Measurements from ENCODE around the gene CAPN8.

The CAPN8 gene

GRCh38 chr1:223707256-223708000, 41.9 kb upstream of the CAPN8 start:
- TF ChIP-seq EZH2 (IDR thresholded peaks at IDR 0.05; ENCODE audit: borderline replicate concordance, low read length), result no peak
- TF ChIP-seq CTCF (IDR thresholded peaks at IDR 0.05; ENCODE audit: low read length), result no peak
- H3K79me2 ChIP-seq (ENCODE audit: insufficient read depth, low read length), result no peaks in the 10 kb centered on the region
- H3K9ac ChIP-seq (ENCODE audit: low read length), result no peak overlapping the region
- no peak overlapping the region for H2AFZ ChIP-seq (ENCODE audit: low read length)
- H3K4me1 ChIP-seq (ENCODE audit: insufficient read depth, low read length, severe bottlenecking), result no peaks in the 10 kb centered on the region
- H3K9me3 ChIP-seq (ENCODE audit: low read length), result no peaks in the 10 kb centered on the region
- H3K4me2 ChIP-seq (ENCODE audit: low read length), result no peak overlapping the region
- H3K9me2 ChIP-seq (ENCODE audit: low read depth, low read length), result no peaks in the 10 kb centered on the region
- no peak overlapping the region for H3K4me3 ChIP-seq (ENCODE audit: low read depth, low read length, poor library complexity, severe bottlenecking)
- 0 out of 2 replicates have a peak, but pooled peaks cover 4% of the 10 kb centered on the region for H3K27me3 ChIP-seq (ENCODE audit: insufficient read depth, low read length)
- H3K36me3 ChIP-seq (ENCODE audit: insufficient read depth, low read length), result no peaks in the 10 kb centered on the region
- no peak overlapping the region for H3K27ac ChIP-seq (ENCODE audit: low read depth, low read length, poor library complexity, severe bottlenecking)
- no peaks in the 10 kb centered on the region for H3F3A ChIP-seq (ENCODE audit: insufficient read depth, low read length)
- H4K20me1 ChIP-seq (ENCODE audit: insufficient read depth, low read length), result no peaks in the 10 kb centered on the region

GRCh38 chr1:223706077-223706973, 40.8 kb upstream of the CAPN8 start:
- Histone ChIP-seq H4K20me1 (ENCODE audit: insufficient read depth, low read length) (no peaks in the 10 kb centered on the region), H3K4me3 (ENCODE audit: low read depth, low read length, poor library complexity, severe bottlenecking) (no peak overlapping the region), H3K9ac (ENCODE audit: low read length) (no peak overlapping the region), H3F3A (ENCODE audit: insufficient read depth, low read length) (no peaks in the 10 kb centered on the region), H3K4me2 (ENCODE audit: low read length) (no peak overlapping the region), H3K36me3 (ENCODE audit: insufficient read depth, low read length) (no peaks in the 10 kb centered on the region), H3K27me3 (ENCODE audit: insufficient read depth, low read length) (0 out of 2 replicates have a peak, but pooled peaks cover 4% of the 10 kb centered on the region), H3K9me2 (ENCODE audit: low read depth, low read length) (no peaks in the 10 kb centered on the region), H3K79me2 (ENCODE audit: insufficient read depth, low read length) (no peaks in the 10 kb centered on the region), H3K9me3 (ENCODE audit: low read length) (no peaks in the 10 kb centered on the region), H3K4me1 (ENCODE audit: insufficient read depth, low read length, severe bottlenecking) (no peaks in the 10 kb centered on the region), H3K27ac (ENCODE audit: low read depth, low read length, poor library complexity, severe bottlenecking) (no peak overlapping the region), H2AFZ (ENCODE audit: low read length) (no peak overlapping the region)
- no peak for TF ChIP-seq CTCF (IDR thresholded peaks at IDR 0.05; ENCODE audit: low read length)
- no peak for TF ChIP-seq EZH2 (IDR thresholded peaks at IDR 0.05; ENCODE audit: borderline replicate concordance, low read length)

GRCh38 chr1:223704921-223705878, 39.7 kb upstream of the CAPN8 start:
- Histone ChIP-seq H2AFZ (ENCODE audit: low read length) (no peak overlapping the region), H3K9me3 (ENCODE audit: low read length) (no peaks in the 10 kb centered on the region), H3K9me2 (ENCODE audit: low read depth, low read length) (no peaks in the 10 kb centered on the region), H3K4me3 (ENCODE audit: low read depth, low read length, poor library complexity, severe bottlenecking) (no peak overlapping the region), H3K4me1 (ENCODE audit: insufficient read depth, low read length, severe bottlenecking) (no peaks in the 10 kb centered on the region), H3K79me2 (ENCODE audit: insufficient read depth, low read length) (no peaks in the 10 kb centered on the region), H4K20me1 (ENCODE audit: insufficient read depth, low read length) (no peaks in the 10 kb centered on the region), H3K4me2 (ENCODE audit: low read length) (no peak overlapping the region), H3K27me3 (ENCODE audit: insufficient read depth, low read length) (0 out of 2 replicates have a peak, but pooled peaks cover 4% of the 10 kb centered on the region), H3K9ac (ENCODE audit: low read length) (no peak overlapping the region), H3F3A (ENCODE audit: insufficient read depth, low read length) (no peaks in the 10 kb centered on the region), H3K27ac (ENCODE audit: low read depth, low read length, poor library complexity, severe bottlenecking) (no peak overlapping the region), H3K36me3 (ENCODE audit: insufficient read depth, low read length) (no peaks in the 10 kb centered on the region)
- TF ChIP-seq EZH2 (IDR thresholded peaks at IDR 0.05; ENCODE audit: borderline replicate concordance, low read length), result no peak
- TF ChIP-seq CTCF (IDR thresholded peaks at IDR 0.05; ENCODE audit: low read length), result no peak

Measured in OCI-LY1 (cell line).